HG03432 (cell line): Measurements from ENCODE around the gene CREB3L2.
A peak's percentile ranks its signal among the peaks of the same experiment; 100 is the strongest.
"Not testable (repeated sequence)": the region's sequence is repeated elsewhere in the genome, so short reads cannot be mapped to it uniquely, and the experiment has no call there.

ENCODE experiments used
- ATAC-seq: cut with Tn5 transposase; IDR thresholded peaks from one replicate; pipeline ENCODE4 v1.9.1; 2021; ENCODE audit warnings: mild to moderate bottlenecking, moderate library complexity; ENCODE audit not compliant: unreplicated experiment

CREB3L2 gene

GRCh38 chr7:137848095-137848494 is 153.8 kb downstream of the CREB3L2 start:
- ATAC-seq: no peak

DNA sequence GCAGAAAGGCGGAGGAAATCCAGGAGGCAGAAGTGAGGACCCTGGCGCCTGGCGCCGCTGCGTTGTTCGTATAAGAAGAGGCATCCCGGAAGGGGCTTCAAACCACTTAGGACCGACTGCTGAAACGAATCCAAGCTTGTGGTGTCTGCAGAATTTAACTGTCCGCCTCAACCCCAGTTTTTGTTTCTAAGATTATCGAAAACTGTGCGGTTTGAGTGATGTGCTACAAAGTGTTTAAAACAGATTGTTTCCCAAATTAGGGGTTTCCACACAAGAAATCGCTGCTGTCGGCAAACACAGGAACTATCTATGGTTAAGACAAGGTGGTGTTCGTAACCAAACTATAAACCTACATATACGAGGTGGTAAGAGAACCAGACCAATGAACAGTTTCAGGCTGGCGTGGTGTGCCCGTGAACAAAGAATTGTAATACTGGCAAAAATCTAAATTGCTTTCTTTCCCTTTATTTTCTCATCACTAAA is 154.3 kb downstream of the CREB3L2 start:
- no peak for ATAC-seq

DNA sequence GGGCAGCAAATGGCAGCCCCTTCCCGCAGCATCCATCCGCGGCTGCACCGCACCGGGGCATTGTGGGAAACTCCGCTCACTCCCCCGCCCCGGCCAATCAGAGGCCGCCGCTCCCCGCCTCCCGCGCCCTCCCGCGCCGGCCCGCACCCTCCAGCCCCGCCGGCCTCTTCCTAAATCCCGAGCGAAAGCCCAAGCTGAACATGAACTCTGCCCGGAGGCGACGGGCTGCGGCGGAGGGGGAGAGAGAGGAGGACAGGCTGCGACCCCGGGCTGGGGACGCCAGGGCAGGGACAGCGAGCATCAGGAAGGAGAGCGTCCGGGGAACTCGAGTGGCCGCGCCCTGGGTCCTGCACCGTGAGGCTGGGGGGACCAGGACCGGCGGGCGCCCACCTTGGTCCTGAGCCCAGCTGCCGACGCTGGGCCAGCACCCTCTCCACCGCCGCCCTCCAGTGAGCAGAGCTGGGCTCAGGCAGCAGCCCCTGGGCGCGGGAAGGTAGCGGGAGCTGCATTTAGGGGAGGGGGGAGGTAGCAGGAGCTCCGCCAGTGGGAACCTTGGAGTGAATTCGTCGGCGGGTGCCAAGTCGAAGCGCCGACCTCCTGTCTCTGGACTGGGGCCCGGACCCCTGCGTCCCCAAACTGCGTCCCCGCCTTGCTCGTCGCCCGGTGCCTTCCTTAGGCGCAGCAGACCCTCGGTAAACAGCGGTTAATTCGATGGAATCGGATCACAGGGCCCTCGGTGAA is 154.9 kb downstream of the CREB3L2 start, which contains the start of gene DGKI:
DGKI (minus strand) TSS at position 148 of the 741 bp plus-strand sequence.
- peak; percentile 65 for ATAC-seq

DNA sequence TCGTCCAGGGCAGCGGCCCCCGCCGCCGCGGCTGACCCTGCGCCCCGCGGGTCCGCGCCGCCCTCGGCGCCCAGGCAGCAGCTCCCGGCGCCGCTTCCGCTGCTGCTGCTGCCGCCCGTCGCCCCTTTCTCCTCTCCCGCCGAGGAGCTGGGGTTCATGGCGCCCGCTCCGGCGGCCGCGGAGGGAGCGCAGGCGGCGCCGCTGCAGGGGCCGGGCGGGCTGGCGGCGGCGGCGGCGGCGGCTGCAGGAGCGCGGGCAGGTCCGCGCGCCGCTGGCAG is 155.4 kb downstream of the CREB3L2 start:
- no peak for ATAC-seq

DNA sequence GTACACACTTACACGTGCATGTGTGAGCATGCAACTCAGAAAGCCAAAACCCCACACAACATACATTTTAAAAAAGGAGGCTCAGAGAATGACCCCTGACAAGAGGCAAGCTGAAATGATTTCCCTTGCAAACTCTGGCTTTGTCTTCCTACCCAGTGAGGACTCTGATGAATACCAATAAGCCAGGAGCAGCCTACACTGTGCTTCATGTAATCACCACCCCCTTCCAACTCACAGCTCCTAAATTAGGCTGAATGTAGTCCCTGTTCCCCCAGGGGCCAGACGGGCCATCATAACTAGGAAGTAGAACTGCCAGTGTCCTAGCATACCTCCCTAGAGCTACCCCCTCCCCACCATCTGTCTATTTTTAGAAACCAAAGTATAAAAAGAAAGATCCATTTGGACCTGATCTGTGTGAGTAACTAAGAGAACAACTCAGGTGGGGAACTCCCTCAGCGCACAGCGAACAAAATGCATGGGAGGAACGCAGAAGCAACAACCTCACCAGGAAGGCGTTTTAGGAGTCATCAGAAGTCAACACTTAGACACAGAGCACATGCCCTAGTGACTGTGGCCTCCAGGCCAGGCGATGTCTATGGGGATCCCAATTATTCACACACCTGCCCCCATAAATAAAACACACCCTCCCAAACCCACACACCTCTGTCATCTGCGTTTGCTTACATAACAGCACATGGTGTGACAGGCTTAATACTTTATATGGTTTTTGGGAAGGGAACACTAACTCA is 157.0 kb downstream of the CREB3L2 start:
- ATAC-seq: no peak

GRCh38 chr7:137839903-137840779 is 161.7 kb downstream of the CREB3L2 start:
- no peak for ATAC-seq

GRCh38 chr7:137838706-137839315 is 163.1 kb downstream of the CREB3L2 start:
- no peak for ATAC-seq

DNA sequence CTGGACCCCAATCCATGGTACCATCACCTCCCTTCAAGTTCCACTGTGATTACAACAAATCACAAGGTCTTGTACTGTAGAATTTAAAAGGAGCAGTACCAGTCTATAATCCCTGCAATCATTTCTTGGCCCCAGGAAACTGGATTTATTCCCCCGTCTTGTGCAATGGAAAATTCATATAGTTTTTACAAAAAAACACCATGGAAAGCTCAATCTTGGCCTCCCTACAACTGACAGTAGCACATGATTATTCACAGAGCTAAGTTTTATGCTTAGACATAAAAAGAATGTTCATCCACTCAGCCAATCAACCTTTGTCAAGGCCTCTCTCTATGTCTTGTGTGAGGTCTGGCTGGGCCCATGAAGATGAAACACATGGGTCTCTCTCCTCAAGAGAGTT is 165.3 kb downstream of the CREB3L2 start:
- ATAC-seq: no peak

DNA sequence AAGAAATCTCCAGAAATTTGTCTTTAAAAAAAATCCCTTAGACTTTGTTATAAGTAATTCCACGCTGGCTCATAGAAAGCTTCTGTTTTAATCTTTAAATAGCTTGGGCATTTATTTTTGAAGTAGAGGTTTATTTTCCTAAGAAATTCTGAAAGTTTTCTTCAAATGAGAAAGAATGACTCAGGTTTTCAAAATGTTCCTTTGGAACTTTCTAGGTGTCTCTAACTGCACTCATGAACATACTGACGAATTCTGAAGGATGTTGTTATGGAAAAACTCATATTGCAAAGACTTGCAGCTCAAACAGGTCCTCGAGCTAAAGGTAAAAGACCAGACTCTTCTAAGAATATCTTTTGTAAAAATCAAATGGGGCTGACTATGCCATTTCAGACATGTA is 165.8 kb downstream of the CREB3L2 start:
- ATAC-seq: no peak

GRCh38 chr7:137835486-137836112 is 166.3 kb downstream of the CREB3L2 start:
- ATAC-seq: no peak

DNA sequence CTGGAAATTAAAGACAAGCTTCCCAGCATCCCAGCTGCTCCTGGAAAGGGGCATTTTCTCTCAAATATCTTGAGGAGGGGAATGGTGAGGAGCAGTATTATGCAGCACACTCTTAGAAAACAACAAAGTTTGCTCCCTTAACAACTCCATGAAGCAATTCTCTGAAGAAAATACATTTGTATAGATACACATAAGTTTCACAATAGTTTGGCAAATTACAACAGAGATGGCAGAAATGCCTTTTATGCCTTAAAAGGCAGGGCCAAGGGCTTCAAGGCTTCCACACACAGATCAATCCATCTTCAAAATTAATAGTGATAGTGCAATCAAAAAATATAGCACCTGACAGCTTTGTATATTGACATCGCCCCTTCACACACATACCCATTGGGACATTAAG is 167.3 kb downstream of the CREB3L2 start:
- no peak for ATAC-seq

DNA sequence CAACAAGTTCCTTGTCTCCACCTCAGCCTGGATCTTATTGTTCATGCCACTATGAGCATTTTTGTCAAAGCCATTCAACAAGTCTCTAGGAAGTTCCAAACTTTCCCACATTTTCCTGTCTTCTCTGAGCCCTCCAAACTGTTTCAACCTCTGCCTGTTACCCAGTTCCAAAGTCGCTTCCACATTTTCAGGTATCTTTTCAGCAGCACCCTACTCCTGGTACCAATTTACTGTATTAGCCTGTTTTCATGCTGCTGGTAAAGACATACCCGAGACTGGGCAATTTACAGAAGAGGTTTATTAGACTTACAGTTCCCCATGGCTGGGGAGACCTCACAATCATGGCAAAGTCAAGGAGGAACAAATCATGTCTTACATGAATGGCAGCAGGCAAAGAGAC is 168.9 kb downstream of the CREB3L2 start:
- ATAC-seq: not testable (repeated sequence)

DNA sequence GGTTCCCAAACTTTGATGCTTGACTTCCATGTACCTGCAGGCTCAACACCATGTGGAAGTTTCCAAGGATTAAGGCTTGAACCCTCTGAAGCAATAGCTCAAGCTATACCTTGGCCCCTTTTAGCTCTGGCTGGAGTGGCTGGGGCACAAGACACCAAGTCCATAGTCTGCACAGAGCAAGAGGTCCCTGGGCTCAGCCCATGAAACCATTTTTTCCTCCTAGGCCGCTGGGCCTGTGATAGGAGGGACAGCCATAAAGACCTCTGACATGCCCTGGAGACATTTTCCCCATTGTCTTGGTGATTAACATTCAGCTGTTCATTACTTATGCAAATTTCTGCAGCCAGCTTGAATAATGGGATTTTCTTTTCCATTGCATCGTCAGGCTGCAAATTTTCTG is 169.5 kb downstream of the CREB3L2 start:
- ATAC-seq: no peak

- not testable (repeated sequence) for ATAC-seq
Measured at GRCh38 chr7:137831555-137831954, 170.3 kb downstream of the CREB3L2 start.

DNA sequence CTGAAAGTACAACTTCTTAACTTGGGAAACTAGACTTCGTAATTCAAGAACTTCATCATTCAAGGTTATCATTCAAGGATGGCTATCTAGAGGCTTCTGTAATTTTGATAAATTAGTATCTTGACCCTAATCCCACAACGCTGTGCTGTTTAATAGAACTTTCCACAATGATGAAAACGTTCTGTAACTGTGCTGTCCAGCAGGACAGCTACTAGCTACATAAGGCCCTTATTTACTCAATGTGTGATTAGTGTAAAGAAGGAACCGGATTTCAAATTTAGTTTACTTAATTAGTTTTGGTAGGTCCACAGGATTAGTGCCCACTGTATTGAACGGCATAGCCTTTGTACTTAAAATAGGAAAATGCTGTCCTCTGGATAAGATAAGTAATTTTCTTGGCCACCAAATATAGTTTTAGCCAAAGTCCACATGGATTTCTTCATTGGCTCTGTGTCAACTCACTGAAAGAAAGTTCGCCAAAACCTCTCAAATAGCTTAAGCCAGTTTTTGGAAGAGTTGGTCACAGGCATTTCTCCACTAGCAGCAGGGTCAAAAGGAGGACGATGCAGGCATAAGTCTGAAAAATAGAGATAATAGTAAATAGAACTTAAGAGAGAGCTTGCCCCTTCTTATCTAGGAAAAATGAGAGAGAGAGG is 172.4 kb downstream of the CREB3L2 start:
- no peak for ATAC-seq

DNA sequence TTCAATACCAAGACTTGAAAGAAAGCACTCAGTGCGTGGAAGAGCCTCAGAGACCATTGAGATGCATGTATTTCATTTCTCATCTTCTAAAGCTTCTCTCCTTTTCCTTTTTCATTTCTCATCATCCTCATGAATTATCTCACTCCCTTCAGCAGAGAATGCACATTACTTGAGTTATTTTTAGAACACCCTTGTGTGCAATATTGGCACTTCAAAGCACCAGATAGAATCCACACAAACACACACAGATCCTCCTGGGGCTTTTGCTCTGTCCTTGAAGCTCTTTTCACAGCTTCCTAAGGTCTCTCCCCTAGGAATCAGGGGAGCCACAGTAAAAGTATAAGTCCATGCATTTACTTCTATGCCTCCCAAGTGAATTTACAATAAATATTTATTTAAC is 173.4 kb downstream of the CREB3L2 start:
- ATAC-seq: no peak

DNA sequence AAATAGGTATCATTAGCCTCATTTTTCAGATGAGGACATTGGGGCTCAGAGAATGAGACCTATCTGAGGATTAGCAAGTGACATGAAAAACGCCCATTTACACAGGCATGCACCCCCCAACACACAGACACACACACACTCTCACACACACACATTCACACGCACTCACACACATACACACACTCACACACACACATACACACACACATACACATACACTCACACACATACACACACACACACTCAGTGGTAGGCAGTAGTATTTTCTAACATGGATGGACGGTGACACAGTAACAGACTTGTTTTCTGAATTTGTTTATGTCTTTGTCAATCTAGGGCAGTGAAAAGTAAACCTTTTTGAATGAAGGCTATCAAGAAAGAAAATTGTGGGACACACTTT is 176.4 kb downstream of the CREB3L2 start:
- ATAC-seq: no peak
